Transverse colon (tissue), 4 donors: Measurements from ENCODE around the gene PLA2G4F. TPM values are rescaled to one million over a fixed set of nuclear protein-coding genes. Genes with fewer than 3 reads are reported as not detected.
"Not testable (repeated sequence)": the region's sequence is repeated elsewhere in the genome, so short reads cannot be mapped to it uniquely, and the experiment has no call there.

Experiments
- DNase-seq: peaks from one replicate; pipeline ENCODE4 v3.0.0-alpha.2; 2019
- H3K27ac ChIP-seq, 4 donors: fragments of 200-600 bp; sonication (generic); 2 replicates each; pipeline ENCODE4 v1.5.1; 2016 to 2018; ENCODE audit warnings: inconsistent platforms in 4 of 4
- H3K27me3 ChIP-seq: fragments of 200-600 bp; sonication (generic); 2 replicates; pipeline ENCODE4 v1.5.1; 2017; ENCODE audit warnings: inconsistent platforms
- H3K36me3 ChIP-seq, 4 donors: fragments of 200-600 bp; sonication (generic); 2 replicates each; pipeline ENCODE4 v1.5.1; 2017 to 2019; ENCODE audit warnings: inconsistent platforms in 4 of 4
- H3K4me1 ChIP-seq, 4 donors: fragments of 200-600 bp; sonication (generic); 2 replicates each; pipeline ENCODE4 v1.5.1; 2017 to 2020; ENCODE audit warnings: inconsistent platforms in 4 of 4
- H3K4me3 ChIP-seq, 4 donors: fragments of 200-600 bp; sonication (generic); 1 replicate in 1 of 4; 2 replicates in 3 of 4; pipeline versions ENCODE4 v1.5.1 to v1.6.1; 2017 to 2019; ENCODE audit warnings: inconsistent platforms in 4 of 4
- H3K9me3 ChIP-seq, 2 donors: fragments of 200-600 bp; sonication (generic); 2 replicates each; pipeline ENCODE4 v1.5.1; 2017 to 2019; ENCODE audit warnings: inconsistent platforms in 2 of 2
- CTCF ChIP-seq, 5 experiments: fragments of 200-600 bp in 3 of 5; fragments of 450-650 bp in 2 of 5; sonication (generic) in 3 of 5; IDR thresholded peaks; 1 replicate in 2 of 5; 2 replicates in 3 of 5; pipeline ENCODE4 v1.5.1; 2016 to 2017; ENCODE audit warnings: antibody characterized with exemption in 5 of 5, inconsistent platforms in 3 of 5, mild to moderate bottlenecking in 2 of 5, moderate library complexity in 1 of 5
- EP300 ChIP-seq: sonication (generic); formaldehyde crosslinking; IDR thresholded peaks from one replicate; pipeline ENCODE4 v1.6.1; 2017; ENCODE audit warnings: antibody characterized with exemption, low read depth
- POLR2A ChIP-seq: fragments of 450-650 bp; IDR thresholded peaks from one replicate; pipeline ENCODE4 v1.6.1; 2016; ENCODE audit warnings: antibody characterized with exemption, mild to moderate bottlenecking, moderate library complexity
- POLR2AphosphoS5 ChIP-seq, 3 donors: sonication (generic); formaldehyde crosslinking; IDR thresholded peaks; one replicate each; pipeline ENCODE4 v1.6.1; 2016; ENCODE audit warnings: antibody characterized with exemption in 3 of 3
- WGBS, 2 donors: methylation state at CpG; one replicate each; pipeline ENCODE4 v1.1.5; 2018; ENCODE audit warnings: low coverage in 1 of 2; 5-methylcytosine and 5-hydroxymethylcytosine counted together
- in situ Hi-C, 4 donors: fragments of 200-750 bp; cut with MboI; loops; one replicate each; pipeline versions ENCODE4 v1.15.0 to v1.15.1; 2017; ENCODE audit warnings: low sequenced_read_pairs in 3 of 4, low pct_ligation_motif_present in 1 of 4, low pct_unique_long_range_greater_than_20kb in 1 of 4
- intact Hi-C: fragments of 100-400 bp; cut with DNase I; formaldehyde crosslinking; loops from one replicate; pipeline ENCODE4 v1.15.1; 2023; ENCODE audit warnings: low total_unique reads
- total RNA-seq, 4 donors: library from RNA; depleted of rRNA; stranded (reverse); fragments of >200 nt; gene quantifications; one replicate each; pipeline ENCODE4 v1.1.0, GENCODE V29; 2016

The PLA2G4F gene
- total RNA-seq, 4 donors from 2014 or later: 25.1 to 135 (median 78.0) TPM

- Histone ChIP-seq H3K27ac (no peak within 1 kb of the TSS), H3K4me1 (peaks cover 0 to 3% (median 0%) of the 10 kb centered on the region in 4 donors), H3K9me3 (no peaks in the 10 kb centered on the region), H3K4me3 (no peak within 1 kb of the TSS), H3K36me3 (no peaks in the 10 kb centered on the region), H3K27me3 (no peaks in the 10 kb centered on the region)
- 60% methylated on average over 6 of the region's 6 CpGs; no CpG with 5 or more reads in 1 of the 2 donors for WGBS, 2 donors
- in situ Hi-C loops (no loop called here), intact Hi-C loops (no loop called here)
- no peak for TF ChIP-seq POLR2AphosphoS5 (IDR thresholded peaks at IDR 0.05)
- no peak for DNase-seq
Observed at GRCh38 chr15:42094512-42094963, 61.9 kb downstream of the PLA2G4F start, which contains the start of gene PLA2G4D. TSS of gene PLA2G4D (minus strand) at chr15:42094562. CDS start at chr15:42094459, 103 bp downstream.

GRCh38 chr15:42093966-42094365, 62.5 kb downstream of the PLA2G4F start:
- Histone ChIP-seq H3K36me3 (no peaks in the 10 kb centered on the region), H3K27me3 (no peaks in the 10 kb centered on the region), H3K4me1 (peaks cover 0 to 8% (median 0%) of the 10 kb centered on the region in 4 donors), H3K9me3 (no peaks in the 10 kb centered on the region), H3K4me3 (no peak overlapping the region), H3K27ac (no peak overlapping the region)
- no peak for DNase-seq
- 82% methylated on average over 7 of the region's 7 CpGs; no CpG with 5 or more reads in 1 of the 2 donors for WGBS, 2 donors
- intact Hi-C loops (no loop called here), in situ Hi-C loops (no loop called here)
- no peak for TF ChIP-seq CTCF (IDR thresholded peaks at IDR 0.05)
- no peak for TF ChIP-seq POLR2AphosphoS5 (IDR thresholded peaks at IDR 0.05)

GRCh38 chr15:42092398-42093318, 63.8 kb downstream of the PLA2G4F start:
- in situ Hi-C loops (no loop called here), intact Hi-C loops (no loop called here)
- WGBS, 2 donors: 53 to 72% methylated on average over 2 to 21 of the region's 21 CpGs

GRCh38 chr15:42091753-42092397, 64.6 kb downstream of the PLA2G4F start:
- H3K36me3 ChIP-seq, H3K9me3 ChIP-seq, DNase-seq, H3K27me3 ChIP-seq, in situ Hi-C loops, intact Hi-C loops, H3K4me3 ChIP-seq, H3K27ac ChIP-seq: not testable (repeated sequence)
- 74 to 80% methylated on average over 11 to 14 of the region's 14 CpGs for WGBS, 2 donors
- peaks cover 0 to 11% (median 0%) of the 10 kb centered on the region in 4 donors for H3K4me1 ChIP-seq

More at GRCh38 chr15:42092398-42093318, 63.8 kb downstream of the PLA2G4F start:
- Histone ChIP-seq H3K36me3 (no peaks in the 10 kb centered on the region), H3K4me1 (peaks cover 0 to 11% (median 0%) of the 10 kb centered on the region in 4 donors), H3K27me3 (no peaks in the 10 kb centered on the region), H3K9me3 (no peaks in the 10 kb centered on the region), H3K4me3 (no peak overlapping the region), H3K27ac (no peak overlapping the region)
- DNase-seq: no peak
- TF ChIP-seq EP300 (no peak), POLR2AphosphoS5 (IDR thresholded peaks at IDR 0.05) (no peak), POLR2A (no peak), CTCF (IDR thresholded peaks at IDR 0.05) (no peak)

- in situ Hi-C loops: no loop called here
- peak; percentile 3 for DNase-seq
- Histone ChIP-seq H3K9me3 (no peaks in the 10 kb centered on the region), H3K4me1 (peaks cover 0 to 11% (median 0%) of the 10 kb centered on the region in 4 donors), H3K27ac (no peak overlapping the region), H3K36me3 (no peaks in the 10 kb centered on the region), H3K4me3 (no peak overlapping the region), H3K27me3 (no peaks in the 10 kb centered on the region)
- WGBS, 2 donors: 78 to 84% methylated on average over 6 to 9 of the region's 9 CpGs
- TF ChIP-seq CTCF (IDR thresholded peaks at IDR 0.05): no peak
- TF ChIP-seq POLR2AphosphoS5 (IDR thresholded peaks at IDR 0.05): no peak
- no peak for TF ChIP-seq EP300
- TF ChIP-seq POLR2A: no peak
- intact Hi-C loops: no loop called here
Observed at GRCh38 chr15:42090781-42091180, 65.7 kb downstream of the PLA2G4F start.
